ENCODE data around the gene NCKAP5. TPM values are rescaled to one million over a fixed set of nuclear protein-coding genes. Genes with fewer than 3 reads are reported as not detected.
A peak's percentile ranks its signal among the peaks of the same experiment; 100 is the strongest.

The NCKAP5 gene
- total and polyA plus RNA-seq, 4 donors = 2.3 to 20.2 (median 8.1) TPM

- TF ChIP-seq CTCF (IDR thresholded peaks at IDR 0.05; ENCODE audit: control extremely low read depth, extremely low read depth) = no peak
- no peaks in the 10 kb centered on the region for H3K27me3 ChIP-seq (ENCODE audit: control insufficient read depth in 3 of 3, insufficient read depth in 3 of 3, low read length in 2 of 3)
- H3K36me3 ChIP-seq (ENCODE audit: control insufficient read depth in 4 of 4, insufficient read depth in 4 of 4, low read length in 4 of 4) = no peaks in the 10 kb centered on the region
- ATAC-seq (ENCODE audit: insufficient read depth, low FRiP score) (no peak), DNase-seq (peak in 2 of 3 donors; percentile 48 to 65)
- H3K27ac ChIP-seq (ENCODE audit: low read depth in 1 of 2, low read length in 1 of 2) = no peak overlapping the region
- H3K4me1 ChIP-seq (ENCODE audit: control insufficient read depth in 5 of 5, insufficient read depth in 5 of 5, low read length in 5 of 5) = peaks cover 0 to 14% (median 0%) of the 10 kb centered on the region in 5 donors
- H3K9me3 ChIP-seq (ENCODE audit: control insufficient read depth in 4 of 4, insufficient read depth in 3 of 4, low read length in 3 of 4) = peaks cover 0 to 4% (median 0%) of the 10 kb centered on the region in 4 donors
- H3K9ac ChIP-seq (ENCODE audit: insufficient read depth in 1 of 2, low read length in 2 of 2) = no peak overlapping the region
- H3K4me3 ChIP-seq = no peak overlapping the region
Observed at GRCh38 chr2:133377021-133377481, 191.2 kb downstream of the NCKAP5 start.

- H3K36me3 ChIP-seq (ENCODE audit: control insufficient read depth in 4 of 4, insufficient read depth in 4 of 4, low read length in 4 of 4) = no peaks in the 10 kb centered on the region
- peaks cover 0 to 4% (median 0%) of the 10 kb centered on the region in 4 donors for H3K9me3 ChIP-seq (ENCODE audit: control insufficient read depth in 4 of 4, insufficient read depth in 3 of 4, low read length in 3 of 4)
- TF ChIP-seq CTCF (IDR thresholded peaks at IDR 0.05; ENCODE audit: control extremely low read depth, extremely low read depth) = no peak
- no peak overlapping the region for H3K9ac ChIP-seq (ENCODE audit: insufficient read depth in 1 of 2, low read length in 2 of 2)
- ATAC-seq (ENCODE audit: insufficient read depth, low FRiP score) (no peak), DNase-seq (no peak)
- H3K4me1 ChIP-seq (ENCODE audit: control insufficient read depth in 5 of 5, insufficient read depth in 5 of 5, low read length in 5 of 5) = peaks cover 0 to 14% (median 0%) of the 10 kb centered on the region in 5 donors
- H3K4me3 ChIP-seq = no peak overlapping the region
- WGBS, 2 donors = 88 to 92% methylated on average over 5 of the region's 5 CpGs
- H3K27ac ChIP-seq (ENCODE audit: low read depth in 1 of 2, low read length in 1 of 2) = no peak overlapping the region
- H3K27me3 ChIP-seq (ENCODE audit: control insufficient read depth in 3 of 3, insufficient read depth in 3 of 3, low read length in 2 of 3) = no peaks in the 10 kb centered on the region
Observed at GRCh38 chr2:133374781-133375180, 193.5 kb downstream of the NCKAP5 start.

- H3K27ac ChIP-seq (ENCODE audit: low read depth in 1 of 2, low read length in 1 of 2) = no peak overlapping the region
- no peak overlapping the region for H3K9ac ChIP-seq (ENCODE audit: insufficient read depth in 1 of 2, low read length in 2 of 2)
- no peaks in the 10 kb centered on the region for H3K4me1 ChIP-seq (ENCODE audit: control insufficient read depth in 5 of 5, insufficient read depth in 5 of 5, low read length in 5 of 5)
- no peaks in the 10 kb centered on the region for H3K36me3 ChIP-seq (ENCODE audit: control insufficient read depth in 4 of 4, insufficient read depth in 4 of 4, low read length in 4 of 4)
- DNase-seq (no peak), ATAC-seq (ENCODE audit: insufficient read depth, low FRiP score) (no peak)
- H3K4me3 ChIP-seq = no peak overlapping the region
- TF ChIP-seq CTCF (IDR thresholded peaks at IDR 0.05; ENCODE audit: control extremely low read depth, extremely low read depth) = no peak
- 93% methylated on average over 3 of the region's 3 CpGs for WGBS, 2 donors
- peaks cover 0 to 4% (median 0%) of the 10 kb centered on the region in 4 donors for H3K9me3 ChIP-seq (ENCODE audit: control insufficient read depth in 4 of 4, insufficient read depth in 3 of 4, low read length in 3 of 4)
- H3K27me3 ChIP-seq (ENCODE audit: control insufficient read depth in 3 of 3, insufficient read depth in 3 of 3, low read length in 2 of 3) = no peaks in the 10 kb centered on the region
Observed at GRCh38 chr2:133371286-133371685, 197.0 kb downstream of the NCKAP5 start.

Measured in lung (tissue), 12 donors.